Type B pancreatic cell (in vitro differentiated cells): ENCODE data around the gene MAFF. TPM values are rescaled to one million over a fixed set of nuclear protein-coding genes. Genes with fewer than 3 reads are reported as not detected.

Experiments used
- DNase-seq: peaks from one replicate; pipeline ENCODE4 v3.0.0; 2021; ENCODE audit warnings: mixed read lengths; ENCODE audit not compliant: unreplicated experiment; ENCODE audit errors: extremely low spot score
- H3K27ac Mint-ChIP-seq: 2 replicates; pipeline ENCODE4 v1.8.0; 2021; ENCODE audit warnings: mild to moderate bottlenecking, mixed read lengths
- H3K27me3 Mint-ChIP-seq: 2 replicates; pipeline ENCODE4 v1.8.0; 2021; ENCODE audit warnings: mixed read lengths
- H3K36me3 Mint-ChIP-seq: 2 replicates; pipeline ENCODE4 v1.8.0; 2021; ENCODE audit warnings: mixed read lengths
- H3K4me1 Mint-ChIP-seq: one replicate; pipeline ENCODE4 v1.8.0; 2021; ENCODE audit warnings: mixed read lengths; ENCODE audit not compliant: unreplicated experiment
- H3K4me3 Mint-ChIP-seq: 2 replicates; pipeline ENCODE4 v1.8.0; 2021; ENCODE audit warnings: mild to moderate bottlenecking, mixed read lengths
- H3K9me3 Mint-ChIP-seq: 2 replicates; pipeline ENCODE4 v1.8.0; 2021; ENCODE audit warnings: mixed read lengths
- CTCF ChIP-seq: fragments of 200-600 bp; sonication (generic); conservative IDR thresholded peaks from 2 replicates; pipeline ENCODE4 v1.5.0; 2021; ENCODE audit warnings: antibody characterized with exemption, mild to moderate bottlenecking
- total RNA-seq: library from RNA; stranded (reverse); gene quantifications from 2 replicates; pipeline ENCODE4 v1.2.1, GENCODE V29; 2021; ENCODE audit warnings: low replicate concordance

Gene MAFF
- total RNA-seq, 1 donor from 2014 or later, result 14.6 TPM

GRCh38 chr22:38251341-38251692 is 49.5 kb downstream of the MAFF start:
- no peak overlapping the region for H3K27ac Mint-ChIP-seq
- H3K4me3 Mint-ChIP-seq, result no peak overlapping the region
- no peaks in the 10 kb centered on the region for H3K4me1 Mint-ChIP-seq
- H3K36me3 Mint-ChIP-seq, result peaks cover 13% of the 10 kb centered on the region
- H3K27me3 Mint-ChIP-seq, result no peaks in the 10 kb centered on the region
- H3K9me3 Mint-ChIP-seq, result no peaks in the 10 kb centered on the region
- no peak for TF ChIP-seq CTCF
- DNase-seq, result no peak

GRCh38 chr22:38255697-38256096 is 53.9 kb downstream of the MAFF start:
- no peaks in the 10 kb centered on the region for H3K27me3 Mint-ChIP-seq
- H3K27ac Mint-ChIP-seq, result peak overlapping the region; percentile 29
- no peaks in the 10 kb centered on the region for H3K36me3 Mint-ChIP-seq
- DNase-seq, result no peak
- H3K9me3 Mint-ChIP-seq, result no peaks in the 10 kb centered on the region
- H3K4me1 Mint-ChIP-seq, result peaks cover 24% of the 10 kb centered on the region
- H3K4me3 Mint-ChIP-seq, result no peak overlapping the region
- TF ChIP-seq CTCF, result no peak

- H3K4me1 Mint-ChIP-seq, result peaks cover 39% of the 10 kb centered on the region
- no peak for TF ChIP-seq CTCF
- H3K9me3 Mint-ChIP-seq, result no peaks in the 10 kb centered on the region
- H3K27ac Mint-ChIP-seq, result peak overlapping the region; percentile 76
- no peak for DNase-seq
- no peak overlapping the region for H3K4me3 Mint-ChIP-seq
- no peaks in the 10 kb centered on the region for H3K36me3 Mint-ChIP-seq
- H3K27me3 Mint-ChIP-seq, result no peaks in the 10 kb centered on the region
Measured at GRCh38 chr22:38257181-38257580, 55.4 kb downstream of the MAFF start.

GRCh38 chr22:38257650-38258250 is 56.0 kb downstream of the MAFF start:
- Mint-ChIP-seq H3K27ac (peak overlapping the region; percentile 76), H3K4me1 (peaks cover 42% of the 10 kb centered on the region), H3K4me3 (no peak overlapping the region), H3K9me3 (no peaks in the 10 kb centered on the region), H3K36me3 (no peaks in the 10 kb centered on the region), H3K27me3 (no peaks in the 10 kb centered on the region)
- no peak for TF ChIP-seq CTCF
- DNase-seq, result no peak

GRCh38 chr22:38258895-38259294 is 57.1 kb downstream of the MAFF start:
- Mint-ChIP-seq H3K36me3 (peaks cover 5% of the 10 kb centered on the region), H3K4me3 (no peak overlapping the region), H3K27ac (peak overlapping the region; percentile 3), H3K9me3 (no peaks in the 10 kb centered on the region), H3K27me3 (no peaks in the 10 kb centered on the region), H3K4me1 (peaks cover 42% of the 10 kb centered on the region)
- TF ChIP-seq CTCF, result no peak
- no peak for DNase-seq

GRCh38 chr22:38259370-38259769 is 57.6 kb downstream of the MAFF start:
- no peaks in the 10 kb centered on the region for H3K9me3 Mint-ChIP-seq
- H3K27me3 Mint-ChIP-seq, result no peaks in the 10 kb centered on the region
- peaks cover 5% of the 10 kb centered on the region for H3K36me3 Mint-ChIP-seq
- no peak for DNase-seq
- H3K4me1 Mint-ChIP-seq, result peaks cover 42% of the 10 kb centered on the region
- H3K4me3 Mint-ChIP-seq, result peak overlapping the region; percentile 18
- TF ChIP-seq CTCF, result no peak
- peak overlapping the region; percentile 3 for H3K27ac Mint-ChIP-seq
